Measurements from ENCODE around the gene SIPA1L3. TPM values are rescaled to one million over a fixed set of nuclear protein-coding genes. Genes with fewer than 3 reads are reported as not detected.

The SIPA1L3 gene
- total and polyA plus RNA-seq, 10 of the 15 experiments (the other 5 are each of a cell fraction or from before 2014, with no cell fraction given), result 0.24 to 66.2 (median 19.1) TPM

DNA sequence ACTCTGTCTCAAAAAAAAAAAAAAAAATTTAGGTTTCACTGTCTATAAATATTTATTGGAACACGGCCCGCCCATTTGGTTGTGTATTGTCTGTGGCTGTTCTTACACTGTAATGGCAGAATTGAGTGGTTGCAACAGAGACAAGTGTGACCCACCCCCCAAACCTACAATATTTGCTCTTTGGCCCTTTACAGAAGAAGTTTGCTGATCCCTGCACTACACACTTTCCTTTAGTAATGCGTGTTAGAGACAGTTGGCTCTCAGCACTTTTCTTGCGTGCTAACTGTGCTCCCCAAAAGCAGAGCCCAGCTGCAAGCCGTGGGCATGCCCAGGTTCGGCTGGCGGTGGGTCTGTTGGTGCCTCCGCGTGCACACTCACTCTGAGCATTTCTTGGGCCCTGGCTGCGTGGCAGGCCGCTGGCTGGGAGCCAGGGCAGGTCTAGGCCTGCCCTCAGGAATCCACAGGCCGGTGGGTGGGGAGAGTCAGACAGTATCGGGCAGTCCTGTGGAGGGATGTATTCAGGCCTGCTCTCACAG, 72.6 kb downstream of the SIPA1L3 start (continued):
- TF ChIP-seq NR2C1 (IDR thresholded peaks at IDR 0.05) (no peak), CHD4 (IDR thresholded peaks at IDR 0.05) (no peak), ZNF274 (IDR thresholded peaks at IDR 0.05; ENCODE audit: insufficient read depth, insufficient read length) (no peak), SIN3A (IDR thresholded peaks at IDR 0.05; ENCODE audit: low read depth, low read length) (no peak), MTA2 (IDR thresholded peaks at IDR 0.05; ENCODE audit: low read depth) (peak; percentile 44), HCFC1 (IDR thresholded peaks at IDR 0.05; ENCODE audit: low read length) (0 out of 2 replicates have a peak, but pooled peaks have one; percentile 28), IRF4 (IDR thresholded peaks at IDR 0.05; ENCODE audit: low read depth, low read length) (no peak), TBL1XR1 (IDR thresholded peaks at IDR 0.05; ENCODE audit: low read depth, low read length) (peak; percentile 14; the same call in 1 of the 2 replicates), SUPT20H (IDR thresholded peaks at IDR 0.05; ENCODE audit: borderline replicate concordance, control insufficient read depth, low read depth, low read length) (no peak), CEBPB (IDR thresholded peaks at IDR 0.05; ENCODE audit: borderline replicate concordance in 1 of 2, low read depth in 2 of 2, low read length in 2 of 2) (no peak), BHLHE40 (IDR thresholded peaks at IDR 0.05; ENCODE audit: borderline replicate concordance in 1 of 2, low read depth in 2 of 2, low read length in 1 of 2) (peak; percentile 21 to 66; a peak in 2 of 4 replicates), YY1 (IDR thresholded peaks at IDR 0.05; ENCODE audit: low read depth, low read length) (peak; percentile 63; the same call in 1 of the 2 replicates), ZBED1 (IDR thresholded peaks at IDR 0.05; ENCODE audit: borderline replicate concordance) (no peak; the same call in 1 of the 2 replicates), HDGF (IDR thresholded peaks at IDR 0.05) (no peak), ZNF207 (IDR thresholded peaks at IDR 0.05; ENCODE audit: borderline replicate concordance) (peak; percentile 65; the same call in 1 of the 2 replicates), ZNF24 (IDR thresholded peaks at IDR 0.05) (no peak), WRNIP1 (IDR thresholded peaks at IDR 0.05; ENCODE audit: borderline replicate concordance, low read depth, low read length) (no peak), CREM (IDR thresholded peaks at IDR 0.05; ENCODE audit: low read depth) (no peak), CREB1 (IDR thresholded peaks at IDR 0.05; ENCODE audit: low read depth) (no peak; the same call in 1 of the 2 replicates), POLR2A (IDR thresholded peaks at IDR 0.05; ENCODE audit: low read depth, low read length) (peak; percentile 57; the same call in 1 of the 2 replicates), SRF (IDR thresholded peaks at IDR 0.05; ENCODE audit: low read depth in 2 of 2, low read length in 2 of 2) (no peak), SREBF2 (IDR thresholded peaks at IDR 0.05; ENCODE audit: low read length) (no peak), TCF7 (IDR thresholded peaks at IDR 0.05; ENCODE audit: borderline replicate concordance) (no peak)
- TF ChIP-seq, protein P1, sequence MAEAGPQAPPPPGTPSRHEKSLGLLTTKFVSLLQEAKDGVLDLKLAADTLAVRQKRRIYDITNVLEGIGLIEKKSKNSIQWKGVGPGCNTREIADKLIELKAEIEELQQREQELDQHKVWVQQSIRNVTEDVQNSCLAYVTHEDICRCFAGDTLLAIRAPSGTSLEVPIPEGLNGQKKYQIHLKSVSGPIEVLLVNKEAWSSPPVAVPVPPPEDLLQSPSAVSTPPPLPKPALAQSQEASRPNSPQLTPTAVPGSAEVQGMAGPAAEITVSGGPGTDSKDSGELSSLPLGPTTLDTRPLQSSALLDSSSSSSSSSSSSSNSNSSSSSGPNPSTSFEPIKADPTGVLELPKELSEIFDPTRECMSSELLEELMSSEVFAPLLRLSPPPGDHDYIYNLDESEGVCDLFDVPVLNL (IDR thresholded peaks at IDR 0.05; ENCODE audit: low read depth, low read length), result no peak
- TF ChIP-seq, protein P2, sequence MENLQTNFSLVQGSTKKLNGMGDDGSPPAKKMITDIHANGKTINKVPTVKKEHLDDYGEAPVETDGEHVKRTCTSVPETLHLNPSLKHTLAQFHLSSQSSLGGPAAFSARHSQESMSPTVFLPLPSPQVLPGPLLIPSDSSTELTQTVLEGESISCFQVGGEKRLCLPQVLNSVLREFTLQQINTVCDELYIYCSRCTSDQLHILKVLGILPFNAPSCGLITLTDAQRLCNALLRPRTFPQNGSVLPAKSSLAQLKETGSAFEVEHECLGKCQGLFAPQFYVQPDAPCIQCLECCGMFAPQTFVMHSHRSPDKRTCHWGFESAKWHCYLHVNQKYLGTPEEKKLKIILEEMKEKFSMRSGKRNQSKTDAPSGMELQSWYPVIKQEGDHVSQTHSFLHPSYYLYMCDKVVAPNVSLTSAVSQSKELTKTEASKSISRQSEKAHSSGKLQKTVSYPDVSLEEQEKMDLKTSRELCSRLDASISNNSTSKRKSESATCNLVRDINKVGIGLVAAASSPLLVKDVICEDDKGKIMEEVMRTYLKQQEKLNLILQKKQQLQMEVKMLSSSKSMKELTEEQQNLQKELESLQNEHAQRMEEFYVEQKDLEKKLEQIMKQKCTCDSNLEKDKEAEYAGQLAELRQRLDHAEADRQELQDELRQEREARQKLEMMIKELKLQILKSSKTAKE (IDR thresholded peaks at IDR 0.05; ENCODE audit: low read depth, poor library complexity, severe bottlenecking), result peak; percentile 53
- TF ChIP-seq, protein P3, sequence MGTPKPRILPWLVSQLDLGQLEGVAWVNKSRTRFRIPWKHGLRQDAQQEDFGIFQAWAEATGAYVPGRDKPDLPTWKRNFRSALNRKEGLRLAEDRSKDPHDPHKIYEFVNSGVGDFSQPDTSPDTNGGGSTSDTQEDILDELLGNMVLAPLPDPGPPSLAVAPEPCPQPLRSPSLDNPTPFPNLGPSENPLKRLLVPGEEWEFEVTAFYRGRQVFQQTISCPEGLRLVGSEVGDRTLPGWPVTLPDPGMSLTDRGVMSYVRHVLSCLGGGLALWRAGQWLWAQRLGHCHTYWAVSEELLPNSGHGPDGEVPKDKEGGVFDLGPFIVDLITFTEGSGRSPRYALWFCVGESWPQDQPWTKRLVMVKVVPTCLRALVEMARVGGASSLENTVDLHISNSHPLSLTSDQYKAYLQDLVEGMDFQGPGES (IDR thresholded peaks at IDR 0.05), result no peak
- TF ChIP-seq, protein P4, sequence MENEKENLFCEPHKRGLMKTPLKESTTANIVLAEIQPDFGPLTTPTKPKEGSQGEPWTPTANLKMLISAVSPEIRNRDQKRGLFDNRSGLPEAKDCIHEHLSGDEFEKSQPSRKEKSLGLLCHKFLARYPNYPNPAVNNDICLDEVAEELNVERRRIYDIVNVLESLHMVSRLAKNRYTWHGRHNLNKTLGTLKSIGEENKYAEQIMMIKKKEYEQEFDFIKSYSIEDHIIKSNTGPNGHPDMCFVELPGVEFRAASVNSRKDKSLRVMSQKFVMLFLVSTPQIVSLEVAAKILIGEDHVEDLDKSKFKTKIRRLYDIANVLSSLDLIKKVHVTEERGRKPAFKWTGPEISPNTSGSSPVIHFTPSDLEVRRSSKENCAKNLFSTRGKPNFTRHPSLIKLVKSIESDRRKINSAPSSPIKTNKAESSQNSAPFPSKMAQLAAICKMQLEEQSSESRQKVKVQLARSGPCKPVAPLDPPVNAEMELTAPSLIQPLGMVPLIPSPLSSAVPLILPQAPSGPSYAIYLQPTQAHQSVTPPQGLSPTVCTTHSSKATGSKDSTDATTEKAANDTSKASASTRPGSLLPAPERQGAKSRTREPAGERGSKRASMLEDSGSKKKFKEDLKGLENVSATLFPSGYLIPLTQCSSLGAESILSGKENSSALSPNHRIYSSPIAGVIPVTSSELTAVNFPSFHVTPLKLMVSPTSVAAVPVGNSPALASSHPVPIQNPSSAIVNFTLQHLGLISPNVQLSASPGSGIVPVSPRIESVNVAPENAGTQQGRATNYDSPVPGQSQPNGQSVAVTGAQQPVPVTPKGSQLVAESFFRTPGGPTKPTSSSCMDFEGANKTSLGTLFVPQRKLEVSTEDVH (IDR thresholded peaks at IDR 0.05; ENCODE audit: low read depth, partially characterized antibody), result no peak

Measured in GM12878 (cell line).